Neuron (in vitro differentiated cells): ENCODE measurements around the gene RABL2A.
"Not testable (repeated sequence)": the region's sequence is repeated elsewhere in the genome, so short reads cannot be mapped to it uniquely, and the experiment has no call there.

Experiments
- H2AFZ ChIP-seq: one replicate; pipeline ENCODE4 v1.6.1; 2013; ENCODE audit warnings: low read depth, mild to moderate bottlenecking, inconsistent platforms, low read length, moderate library complexity
- H3K27me3 ChIP-seq: one replicate; pipeline ENCODE4 v1.6.1; 2013; ENCODE audit warnings: low read length; ENCODE audit not compliant: insufficient read depth
- H3K36me3 ChIP-seq: one replicate; pipeline ENCODE4 v1.6.1; 2013; ENCODE audit warnings: low read length; ENCODE audit not compliant: insufficient read depth
- H3K4me1 ChIP-seq: one replicate; pipeline ENCODE4 v1.6.1; 2013; ENCODE audit warnings: low read length; ENCODE audit not compliant: insufficient read depth
- H3K4me3 ChIP-seq: 2 replicates; pipeline ENCODE4 v1.5.1; 2013; ENCODE audit warnings: mild to moderate bottlenecking, low read length, moderate library complexity
- H3K9me3 ChIP-seq: one replicate; pipeline ENCODE4 v1.6.1; 2013; ENCODE audit warnings: low read length

Gene RABL2A

GRCh38 chr2:113636226-113636625 is 9.2 kb downstream of the RABL2A start:
- not testable (repeated sequence) for H3K9me3 ChIP-seq, H3K36me3 ChIP-seq, H3K4me3 ChIP-seq, H3K4me1 ChIP-seq, H2AFZ ChIP-seq, H3K27me3 ChIP-seq

- H3K9me3 ChIP-seq, H3K4me3 ChIP-seq, H3K36me3 ChIP-seq, H3K27me3 ChIP-seq, H2AFZ ChIP-seq, H3K4me1 ChIP-seq: not testable (repeated sequence)
Measured at GRCh38 chr2:113638084-113638483, 11.0 kb downstream of the RABL2A start.

- not testable (repeated sequence) for H3K4me1 ChIP-seq, H2AFZ ChIP-seq, H3K4me3 ChIP-seq, H3K36me3 ChIP-seq, H3K9me3 ChIP-seq, H3K27me3 ChIP-seq
Measured at GRCh38 chr2:113646217-113646616, 19.2 kb downstream of the RABL2A start.

GRCh38 chr2:113650834-113651815 is 24.1 kb downstream of the RABL2A start:
- not testable (repeated sequence) for H3K4me3 ChIP-seq, H3K4me1 ChIP-seq, H2AFZ ChIP-seq, H3K36me3 ChIP-seq, H3K9me3 ChIP-seq, H3K27me3 ChIP-seq

DNA sequence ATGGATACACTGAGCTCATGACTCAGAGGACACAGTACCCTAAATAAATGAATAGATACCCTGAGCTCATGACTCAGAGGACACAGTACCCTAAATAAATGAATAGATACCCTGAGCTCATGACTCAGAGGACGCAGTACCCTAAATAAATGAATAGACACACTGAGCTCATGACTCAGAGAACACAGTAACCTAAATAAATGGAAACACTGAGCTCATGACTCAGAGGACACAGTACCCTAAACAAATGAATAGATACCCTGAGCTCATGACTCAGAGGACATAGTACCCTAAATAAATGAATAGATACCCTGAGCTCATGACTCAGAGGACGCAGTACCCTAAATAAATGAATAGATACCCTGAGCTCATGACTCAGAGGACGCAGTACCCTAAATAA is 25.5 kb downstream of the RABL2A start:
- not testable (repeated sequence) for H3K4me3 ChIP-seq, H3K27me3 ChIP-seq, H3K9me3 ChIP-seq, H3K4me1 ChIP-seq, H2AFZ ChIP-seq, H3K36me3 ChIP-seq

DNA sequence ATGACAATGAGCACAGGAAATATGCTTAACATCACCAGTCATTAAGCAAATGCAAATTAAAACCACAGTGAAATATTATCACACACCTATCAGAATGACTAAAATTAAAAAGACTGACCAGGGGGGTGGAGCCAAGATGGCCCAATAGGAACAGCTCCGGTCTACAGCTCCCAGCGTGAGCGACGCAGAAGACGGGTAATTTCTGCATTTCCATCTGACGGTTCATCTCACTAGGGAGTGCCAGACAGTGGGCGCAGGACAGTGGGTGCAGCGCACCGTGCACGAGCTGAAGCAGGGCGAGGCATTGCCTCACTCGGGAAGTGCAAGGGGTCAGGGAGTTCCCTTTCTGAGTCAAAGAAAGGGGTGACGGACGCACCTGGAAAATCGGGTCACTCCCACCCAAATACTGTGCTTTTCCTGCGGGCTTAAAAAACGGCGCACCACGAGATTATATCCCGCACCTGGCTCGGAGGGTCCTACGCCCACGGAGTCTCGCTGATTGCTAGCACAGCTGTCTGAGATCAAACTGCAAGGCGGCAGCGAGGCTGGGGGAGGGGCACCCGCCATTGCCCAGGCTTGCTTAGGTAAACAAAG is 29.1 kb downstream of the RABL2A start:
- not testable (repeated sequence) for H3K27me3 ChIP-seq, H3K4me3 ChIP-seq, H3K9me3 ChIP-seq, H3K4me1 ChIP-seq, H2AFZ ChIP-seq, H3K36me3 ChIP-seq

DNA sequence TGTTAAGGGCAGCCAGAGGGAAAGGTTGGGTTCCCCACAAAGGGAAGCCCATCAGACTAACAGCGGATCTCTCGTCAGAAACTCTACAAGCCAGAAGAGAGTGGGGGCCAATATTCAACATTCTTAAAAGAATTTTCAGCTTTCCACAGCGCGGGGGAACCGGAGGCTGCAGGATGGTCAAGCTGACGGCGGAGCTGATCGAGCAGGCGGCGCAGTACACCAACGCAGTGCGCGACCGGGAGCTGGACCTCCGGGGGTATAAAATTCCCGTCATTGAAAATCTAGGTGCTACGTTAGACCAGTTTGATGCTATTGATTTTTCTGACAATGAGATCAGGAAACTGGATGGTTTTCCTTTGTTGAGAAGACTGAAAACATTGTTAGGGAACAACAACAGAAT is 30.7 kb downstream of the RABL2A start:
- H3K36me3 ChIP-seq, H3K4me3 ChIP-seq, H3K27me3 ChIP-seq, H2AFZ ChIP-seq, H3K9me3 ChIP-seq, H3K4me1 ChIP-seq: not testable (repeated sequence)

GRCh38 chr2:113663285-113664060 is 36.4 kb downstream of the RABL2A start:
- H3K9me3 ChIP-seq, H3K36me3 ChIP-seq, H3K4me3 ChIP-seq, H3K4me1 ChIP-seq, H3K27me3 ChIP-seq, H2AFZ ChIP-seq: not testable (repeated sequence)

GRCh38 chr2:113664761-113665533 is 37.9 kb downstream of the RABL2A start:
- not testable (repeated sequence) for H3K9me3 ChIP-seq, H3K4me1 ChIP-seq, H2AFZ ChIP-seq, H3K36me3 ChIP-seq, H3K4me3 ChIP-seq, H3K27me3 ChIP-seq

- not testable (repeated sequence) for H3K36me3 ChIP-seq, H3K27me3 ChIP-seq, H2AFZ ChIP-seq, H3K9me3 ChIP-seq, H3K4me3 ChIP-seq
- peaks cover 17% of the 10 kb centered on the region for H3K4me1 ChIP-seq
Measured at GRCh38 chr2:113669013-113669412, 41.9 kb downstream of the RABL2A start.

DNA sequence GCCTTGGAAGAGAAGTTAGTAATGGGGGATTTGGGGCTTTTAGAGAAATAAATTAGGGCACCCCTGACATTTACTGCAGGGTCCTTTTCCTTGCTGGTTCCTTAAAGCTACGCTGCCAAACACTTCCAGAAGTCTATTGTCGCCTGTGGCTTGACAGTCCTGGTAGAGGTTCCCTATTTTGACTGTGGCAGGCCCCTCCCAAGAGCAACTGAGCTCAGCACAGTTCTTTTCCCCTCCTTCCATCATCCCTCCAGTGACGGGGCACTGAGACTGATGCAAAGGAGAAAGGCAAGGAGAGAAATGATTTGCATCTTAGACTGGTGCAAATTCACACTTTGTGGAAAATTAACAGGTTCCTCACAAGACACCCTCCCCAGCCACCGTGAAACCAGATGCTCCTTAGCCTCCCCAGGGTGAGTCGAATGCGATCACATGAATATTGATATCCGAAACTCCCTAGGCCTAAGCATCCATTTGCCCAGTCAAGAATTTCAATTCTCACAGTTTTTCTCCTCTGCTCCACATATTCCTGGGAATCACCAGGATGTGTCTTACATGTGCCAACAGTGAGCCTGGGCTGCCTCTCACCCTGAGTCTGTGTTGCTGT is 45.4 kb downstream of the RABL2A start:
- Histone ChIP-seq H3K4me1 (peaks cover 20% of the 10 kb centered on the region), H3K9me3 (no peaks in the 10 kb centered on the region), H3K36me3 (no peaks in the 10 kb centered on the region), H3K27me3 (no peaks in the 10 kb centered on the region), H3K4me3 (no peak overlapping the region), H2AFZ (no peak overlapping the region)

- H3K4me1 ChIP-seq, result peaks cover 20% of the 10 kb centered on the region
- H3K9me3 ChIP-seq, result no peaks in the 10 kb centered on the region
Measured at GRCh38 chr2:113675875-113676274, 48.8 kb downstream of the RABL2A start.

More at GRCh38 chr2:113675875-113676274, 48.8 kb downstream of the RABL2A start:
- no peak overlapping the region for H3K4me3 ChIP-seq
- H3K36me3 ChIP-seq, result no peaks in the 10 kb centered on the region
- no peak overlapping the region for H2AFZ ChIP-seq
- no peaks in the 10 kb centered on the region for H3K27me3 ChIP-seq
